HG03066 (cell line): ENCODE measurements around the gene OPCML.

Source experiments
- ATAC-seq: cut with Tn5 transposase; IDR thresholded peaks from one replicate; pipeline ENCODE4 v1.9.1; 2021; ENCODE audit warnings: low read depth; ENCODE audit not compliant: unreplicated experiment

OPCML gene

DNA sequence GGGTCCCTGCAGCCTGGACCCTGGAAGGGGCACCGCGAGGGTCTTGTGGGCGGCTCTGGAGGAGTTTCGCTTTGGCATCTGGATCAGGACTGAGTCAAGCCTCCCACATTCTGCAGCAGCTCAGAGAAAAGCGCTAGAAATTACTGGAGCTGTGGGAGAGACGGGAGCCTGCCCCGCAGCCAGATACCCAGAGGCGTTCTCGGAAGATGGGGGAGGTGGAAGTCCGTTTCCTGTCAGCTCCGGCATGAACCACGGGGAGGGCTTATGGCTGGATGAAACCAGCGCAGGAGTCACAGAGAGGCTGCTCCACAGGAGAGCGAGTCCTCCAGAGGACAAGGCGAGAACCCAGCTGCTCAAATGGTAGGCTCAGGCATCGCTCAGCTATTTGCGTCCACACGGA lies 379.3 kb downstream of the OPCML start:
- ATAC-seq: no peak

GRCh38 chr11:133149698-133150097 lies 382.6 kb downstream of the OPCML start:
- no peak for ATAC-seq

DNA sequence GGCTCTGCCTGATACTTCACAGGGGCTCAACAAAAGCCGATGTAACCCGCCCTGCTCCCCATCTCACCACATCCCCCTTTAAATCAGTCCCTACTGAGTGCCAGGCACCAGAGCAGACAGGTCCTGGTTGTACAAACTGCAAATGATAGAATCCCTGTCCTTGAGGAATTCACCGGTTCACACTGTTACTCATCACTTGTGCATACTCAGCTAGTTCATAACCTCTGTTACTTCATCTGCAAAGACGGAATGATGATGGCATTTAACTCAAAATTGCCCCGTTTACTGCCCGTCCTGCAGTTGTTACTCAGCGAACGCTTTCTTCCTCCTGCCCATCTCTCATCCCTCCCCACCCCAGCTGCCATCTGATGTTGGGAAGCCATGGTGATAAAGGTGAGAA lies 384.7 kb downstream of the OPCML start:
- ATAC-seq: no peak

DNA sequence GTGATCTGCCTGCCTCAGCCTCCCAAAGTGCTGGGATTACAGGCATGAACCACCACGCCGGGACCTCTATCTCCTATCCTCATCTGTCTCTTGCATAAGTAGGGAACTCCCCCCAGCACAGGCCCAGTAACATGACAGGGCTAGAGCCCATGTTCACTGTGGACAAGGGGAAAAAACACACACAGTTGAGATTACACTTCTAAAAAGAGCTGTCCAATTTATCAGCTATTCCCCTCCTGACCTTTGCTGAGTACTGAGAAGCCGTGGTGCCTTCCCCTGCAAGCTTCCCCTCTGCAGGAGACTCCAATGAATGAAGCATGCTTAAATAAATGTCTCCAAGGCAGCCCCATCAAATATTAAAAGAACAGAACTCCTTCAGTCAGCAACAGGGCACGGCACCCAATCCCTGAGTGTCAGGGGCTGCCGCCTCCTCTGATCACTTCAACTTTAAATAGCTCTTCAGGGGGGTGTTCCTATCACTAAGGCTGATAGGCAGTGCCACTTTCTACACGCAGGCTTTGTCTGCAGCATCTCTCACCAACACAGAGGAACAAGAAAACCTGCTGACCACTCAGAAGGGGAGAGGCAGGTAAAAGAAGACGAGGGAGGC lies 385.5 kb downstream of the OPCML start:
- no peak for ATAC-seq

DNA sequence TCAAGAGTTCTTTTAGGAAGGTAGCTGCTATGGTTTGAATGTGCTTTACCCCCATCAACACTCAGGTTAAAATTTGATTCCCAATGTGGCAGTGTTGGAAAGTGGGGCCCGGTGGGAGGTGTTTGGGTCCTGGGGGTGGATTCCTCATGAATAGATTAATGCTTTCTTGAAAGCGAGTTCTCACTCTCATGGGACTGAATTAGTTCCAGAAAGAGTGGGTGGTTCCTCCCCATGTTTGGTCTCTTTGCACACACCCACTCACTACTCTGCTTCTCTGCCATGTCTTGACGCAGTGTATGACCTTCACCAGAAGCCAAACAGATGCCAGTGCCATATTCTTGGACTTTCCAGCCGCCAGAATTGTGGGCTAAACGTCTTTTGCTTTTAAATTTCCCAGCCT lies 394.4 kb downstream of the OPCML start:
- no peak for ATAC-seq

GRCh38 chr11:133137270-133137669 lies 395.0 kb downstream of the OPCML start:
- no peak for ATAC-seq

DNA sequence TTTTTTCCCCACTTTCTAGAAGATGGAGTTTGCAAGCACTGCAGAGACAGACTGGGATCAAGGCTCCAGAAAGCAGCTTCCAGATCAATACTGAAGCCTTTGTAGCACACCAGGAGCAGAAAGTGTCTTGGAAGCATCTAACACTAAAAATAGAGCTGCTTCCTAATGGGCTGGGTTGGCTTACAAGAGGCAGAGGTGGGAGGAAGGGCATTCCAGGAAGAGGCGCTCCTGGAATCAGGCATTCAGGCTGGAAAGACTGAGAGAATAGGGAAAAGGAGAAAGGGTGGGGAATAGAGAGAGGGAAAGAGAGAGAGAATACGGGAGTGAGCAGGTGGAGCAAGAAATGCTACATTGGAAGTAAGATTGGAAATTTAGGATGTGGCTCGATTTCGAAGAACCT lies 395.9 kb downstream of the OPCML start:
- ATAC-seq: no peak

DNA sequence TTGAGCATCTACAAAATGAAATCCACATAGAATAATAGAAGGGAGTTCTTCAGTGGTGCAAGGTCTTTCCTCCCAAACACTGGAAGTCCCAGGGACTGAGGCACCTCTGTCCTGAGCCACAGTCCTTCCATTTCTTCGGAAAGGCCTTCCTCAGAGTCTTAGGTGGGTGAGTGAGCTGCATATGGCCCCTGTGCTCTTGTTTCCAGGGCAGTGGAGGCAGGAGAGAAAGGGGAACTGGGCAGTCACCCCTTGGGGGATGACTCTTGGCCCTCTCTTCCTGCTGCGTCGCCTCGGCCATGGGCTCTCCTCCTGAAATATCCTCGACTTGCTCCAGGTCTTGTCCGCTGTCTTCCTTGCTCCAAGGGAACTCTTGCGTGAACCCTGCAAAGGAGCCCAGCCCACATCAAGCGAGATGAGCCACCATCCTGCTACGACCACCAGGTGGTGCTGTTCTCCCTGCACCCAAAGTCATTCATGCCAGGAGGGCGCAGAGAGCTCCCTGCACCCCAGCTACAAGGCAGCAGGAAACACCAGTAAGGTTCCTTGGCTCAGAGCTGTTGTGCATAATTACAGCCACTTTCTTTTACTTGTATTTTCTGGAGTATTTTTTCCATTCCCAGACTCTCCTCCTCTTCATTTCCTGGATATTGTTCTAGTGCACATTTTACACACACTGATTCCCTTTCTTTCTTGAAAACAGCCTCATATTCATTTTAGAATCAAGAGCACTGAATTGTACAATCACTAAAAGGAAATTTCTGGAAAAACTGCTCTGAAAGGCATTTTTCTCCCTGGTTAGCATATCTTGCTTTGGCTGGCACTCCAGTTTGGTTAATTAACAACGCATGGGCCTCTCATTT lies 397.8 kb downstream of the OPCML start:
- ATAC-seq: peak; percentile 87

DNA sequence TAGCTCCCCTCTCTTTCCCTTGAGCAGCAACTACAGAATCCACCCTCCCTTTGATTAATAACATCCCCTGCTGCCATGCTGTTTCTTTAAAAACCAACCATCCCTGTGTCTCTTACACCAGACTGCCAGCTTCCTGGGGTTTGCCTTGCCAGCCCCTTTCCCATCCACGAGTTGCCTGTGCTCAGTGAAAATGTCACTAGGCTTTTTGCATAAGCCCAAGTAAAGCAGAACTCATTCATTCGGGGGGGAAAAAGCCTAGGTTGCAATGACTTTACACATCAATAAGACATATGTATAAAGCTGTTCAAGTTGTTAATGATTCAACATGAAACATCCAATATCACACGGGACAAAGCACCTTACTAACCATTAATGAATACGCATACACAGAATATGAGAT lies 398.7 kb downstream of the OPCML start:
- no peak for ATAC-seq

- ATAC-seq: no peak
Measured at GRCh38 chr11:133133050-133133449, 399.3 kb downstream of the OPCML start.

DNA sequence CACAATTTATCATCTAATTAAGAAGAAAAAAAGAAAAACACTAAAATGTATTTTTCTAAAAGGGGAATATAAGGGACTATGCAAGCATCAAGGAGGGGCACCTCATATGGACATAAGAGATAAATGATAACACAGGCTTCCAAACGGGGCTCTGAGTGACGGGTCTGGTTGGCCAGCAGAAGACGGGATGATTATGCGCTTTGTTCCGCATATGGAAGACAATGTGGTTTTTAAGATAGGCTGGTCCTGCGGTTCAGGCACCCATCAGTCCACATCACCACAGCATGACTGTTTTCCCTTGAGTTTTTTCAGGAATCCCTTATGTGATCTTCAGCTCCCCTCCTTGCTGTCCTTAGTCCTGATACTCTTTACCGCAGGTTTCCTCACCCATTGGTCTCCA lies 404.6 kb downstream of the OPCML start:
- ATAC-seq: no peak

GRCh38 chr11:133123796-133124195 lies 408.5 kb downstream of the OPCML start:
- no peak for ATAC-seq

DNA sequence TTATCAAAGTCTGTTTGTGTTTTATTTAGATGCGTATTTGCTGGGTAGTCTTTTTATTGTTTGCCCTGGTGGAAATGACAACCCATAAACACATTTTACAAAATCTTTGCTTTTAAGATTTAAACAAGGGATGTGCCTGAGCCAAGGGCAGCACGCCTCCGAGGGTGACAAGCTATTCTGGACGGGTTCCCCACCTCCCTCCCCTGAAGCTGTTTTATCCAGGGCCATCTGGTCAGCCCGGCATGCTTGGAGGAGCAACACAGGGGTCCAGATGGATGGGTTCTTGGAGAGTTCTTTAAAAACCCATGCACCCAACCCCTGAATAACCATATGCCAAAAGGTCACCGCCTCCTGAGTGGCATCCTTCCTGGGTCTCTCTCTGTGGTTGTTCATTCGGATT lies 408.9 kb downstream of the OPCML start:
- ATAC-seq: no peak

DNA sequence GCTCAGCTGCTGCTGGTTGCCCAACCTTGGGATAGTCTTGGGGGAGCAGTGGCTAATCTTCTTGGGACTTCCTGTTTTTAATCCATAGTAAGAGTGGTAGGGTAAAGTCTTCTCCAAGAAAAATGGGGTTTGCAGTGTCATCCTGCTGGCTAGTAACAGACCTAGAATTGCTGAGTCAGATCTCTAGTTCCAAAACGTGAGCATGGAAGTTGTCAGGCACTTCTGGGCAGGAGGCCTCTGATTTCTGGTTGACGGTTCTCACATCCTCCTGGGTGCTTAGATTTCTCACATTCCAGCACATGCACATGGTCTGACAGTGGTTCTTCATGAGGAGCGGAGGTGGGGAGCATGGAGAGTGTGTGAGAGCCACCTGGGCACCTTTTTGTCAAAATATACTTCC lies 410.0 kb downstream of the OPCML start:
- no peak for ATAC-seq

DNA sequence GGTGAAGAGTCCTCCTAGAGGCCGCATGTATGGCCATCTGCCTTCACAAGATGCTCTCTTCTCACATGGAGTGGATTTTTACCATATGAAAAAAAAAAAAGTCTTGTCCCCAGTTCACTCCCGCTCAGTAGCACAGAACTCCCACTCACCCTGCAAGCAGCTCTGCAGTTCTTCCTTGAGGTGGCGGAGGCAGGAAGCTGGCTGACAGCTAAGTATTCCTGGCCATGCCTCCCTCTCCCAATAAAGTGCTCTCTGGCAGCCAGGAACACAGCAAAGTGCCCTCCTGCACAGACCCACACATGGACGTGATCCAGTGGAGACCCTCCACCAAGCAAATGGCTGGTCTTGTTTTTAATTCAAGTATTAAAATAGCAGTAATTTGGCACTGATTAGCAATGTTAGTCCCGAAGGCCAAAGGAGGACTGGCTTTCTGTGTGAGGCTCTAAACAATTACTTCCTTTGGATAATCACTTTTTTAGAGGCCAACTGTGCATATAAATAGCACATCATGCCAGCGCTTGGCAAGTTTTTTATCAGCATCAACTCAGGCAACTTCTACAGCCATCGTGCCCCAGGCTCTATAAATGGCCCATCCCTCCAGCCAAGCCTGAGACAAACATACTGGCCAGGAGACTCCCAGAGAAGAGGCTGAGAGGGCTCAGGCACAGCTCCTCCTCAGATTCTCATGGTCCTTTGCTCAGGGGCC lies 413.6 kb downstream of the OPCML start:
- ATAC-seq: no peak

DNA sequence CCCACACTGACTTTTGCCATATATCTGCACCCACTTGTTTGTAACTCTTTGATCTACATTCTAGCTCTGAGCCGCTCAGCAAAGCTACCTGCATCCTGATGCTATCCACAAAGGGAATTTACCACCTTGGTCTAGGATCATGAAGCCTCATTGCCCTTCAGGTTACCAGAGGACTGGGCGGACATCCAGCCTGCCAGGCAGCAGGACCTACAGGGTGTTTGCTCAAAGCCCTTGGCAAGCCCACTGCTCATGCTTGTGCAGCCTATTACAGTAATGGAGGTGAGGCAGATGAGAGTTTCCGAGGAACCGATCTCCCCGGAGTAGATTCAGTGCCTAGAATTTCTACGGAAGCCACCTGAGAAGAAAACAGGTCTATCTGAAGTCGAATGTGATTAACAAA lies 417.2 kb downstream of the OPCML start:
- ATAC-seq: no peak

DNA sequence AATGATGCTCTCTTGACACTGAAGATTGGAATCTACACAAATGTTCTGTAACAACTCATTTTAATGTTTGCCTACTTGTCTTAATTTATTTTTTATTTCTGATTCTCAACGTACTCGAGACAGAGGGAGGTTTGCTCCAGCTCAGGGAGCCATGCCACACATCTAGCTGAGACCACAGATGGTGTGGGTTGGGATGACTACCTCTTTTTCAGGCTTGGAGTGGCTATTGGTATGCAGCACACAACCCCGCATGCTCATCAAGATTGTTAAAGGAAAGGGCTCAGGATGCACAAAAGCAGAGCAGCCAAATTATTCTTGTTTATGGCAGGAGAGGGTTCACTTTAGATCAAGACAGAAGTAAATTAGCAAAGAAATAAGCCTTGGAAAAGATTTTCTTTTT lies 424.5 kb downstream of the OPCML start:
- ATAC-seq: no peak

DNA sequence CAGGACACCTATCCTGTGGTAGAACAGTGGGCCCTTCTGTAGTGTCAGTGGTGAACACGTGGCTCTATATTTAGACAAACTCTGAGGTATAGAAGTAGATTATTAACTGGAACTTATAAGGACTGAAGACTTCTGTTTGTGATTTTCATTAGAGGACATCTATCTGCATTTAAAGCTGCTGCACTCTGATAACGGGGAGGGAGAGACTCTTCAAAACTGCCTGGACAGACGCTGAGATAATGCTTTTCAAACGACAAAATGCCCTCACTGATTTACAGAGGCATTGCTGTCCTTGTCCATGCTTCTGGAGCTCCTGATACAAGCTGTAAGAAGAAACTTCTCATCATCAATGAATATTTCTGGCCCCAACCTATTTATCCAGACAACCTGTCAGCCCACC lies 425.2 kb downstream of the OPCML start:
- no peak for ATAC-seq

GRCh38 chr11:133106417-133106816 lies 425.9 kb downstream of the OPCML start:
- ATAC-seq: no peak

- ATAC-seq: no peak
Measured at GRCh38 chr11:133104009-133104744, 428.1 kb downstream of the OPCML start.

- ATAC-seq: no peak
Measured at GRCh38 chr11:133096981-133097380, 435.3 kb downstream of the OPCML start.
